H4 (cell line): Measurements from ENCODE around the gene EMC10. TPM values are rescaled to one million over a fixed set of nuclear protein-coding genes. Genes with fewer than 3 reads are reported as not detected.
A peak's percentile ranks its signal among the peaks of the same experiment; 100 is the strongest.

Experiments used
- DNase-seq: peaks from one replicate; pipeline ENCODE4 v3.0.0-alpha.2; 2015; ENCODE audit warnings: low spot score
- total RNA-seq: library from RNA; depleted of rRNA; stranded (reverse); fragments of >200 nt; shearing (Covaris generic); gene quantifications from 2 replicates; pipeline ENCODE4 v1.2.3, GENCODE V29; 2014

Gene EMC10
- total RNA-seq, 1 experiment from 2014 or later: 94.2 TPM

DNA sequence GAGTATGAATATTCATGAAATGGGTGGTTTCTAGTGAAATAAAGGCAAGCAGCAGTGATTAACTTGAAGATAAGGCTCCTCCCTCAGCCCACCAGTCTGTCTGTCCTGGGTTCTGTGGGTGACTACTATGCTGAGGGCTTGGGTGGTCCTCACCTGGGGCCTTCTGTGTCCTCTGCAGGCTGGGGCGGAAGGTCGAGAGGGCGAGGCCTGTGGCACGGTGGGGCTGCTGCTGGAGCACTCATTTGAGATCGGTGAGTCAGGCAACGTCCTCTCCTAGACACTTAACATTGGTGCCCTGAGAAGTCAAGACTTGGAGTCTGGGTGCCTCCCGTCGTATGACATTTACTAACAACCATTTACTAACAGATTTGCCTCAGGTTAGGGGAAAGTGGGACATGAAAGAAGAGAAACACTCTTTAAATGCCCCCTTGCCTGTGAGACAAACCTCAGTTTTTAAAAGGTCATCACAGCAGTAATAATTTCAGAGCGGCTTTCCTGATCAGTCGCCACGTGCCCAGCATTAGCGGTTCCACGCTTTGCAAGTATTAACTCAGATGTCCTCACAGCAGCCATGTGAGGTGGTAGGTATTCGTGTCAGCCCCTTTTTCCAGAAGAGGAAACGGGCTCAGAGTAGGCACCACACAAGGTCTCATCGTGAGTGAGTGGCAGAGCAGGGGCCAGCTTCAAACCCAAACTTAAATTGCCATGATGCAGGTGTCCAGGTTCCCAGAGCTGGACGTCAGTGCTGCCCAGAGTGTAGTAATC is 1.6 kb downstream of the EMC10 start:
- DNase-seq: no peak

DNA sequence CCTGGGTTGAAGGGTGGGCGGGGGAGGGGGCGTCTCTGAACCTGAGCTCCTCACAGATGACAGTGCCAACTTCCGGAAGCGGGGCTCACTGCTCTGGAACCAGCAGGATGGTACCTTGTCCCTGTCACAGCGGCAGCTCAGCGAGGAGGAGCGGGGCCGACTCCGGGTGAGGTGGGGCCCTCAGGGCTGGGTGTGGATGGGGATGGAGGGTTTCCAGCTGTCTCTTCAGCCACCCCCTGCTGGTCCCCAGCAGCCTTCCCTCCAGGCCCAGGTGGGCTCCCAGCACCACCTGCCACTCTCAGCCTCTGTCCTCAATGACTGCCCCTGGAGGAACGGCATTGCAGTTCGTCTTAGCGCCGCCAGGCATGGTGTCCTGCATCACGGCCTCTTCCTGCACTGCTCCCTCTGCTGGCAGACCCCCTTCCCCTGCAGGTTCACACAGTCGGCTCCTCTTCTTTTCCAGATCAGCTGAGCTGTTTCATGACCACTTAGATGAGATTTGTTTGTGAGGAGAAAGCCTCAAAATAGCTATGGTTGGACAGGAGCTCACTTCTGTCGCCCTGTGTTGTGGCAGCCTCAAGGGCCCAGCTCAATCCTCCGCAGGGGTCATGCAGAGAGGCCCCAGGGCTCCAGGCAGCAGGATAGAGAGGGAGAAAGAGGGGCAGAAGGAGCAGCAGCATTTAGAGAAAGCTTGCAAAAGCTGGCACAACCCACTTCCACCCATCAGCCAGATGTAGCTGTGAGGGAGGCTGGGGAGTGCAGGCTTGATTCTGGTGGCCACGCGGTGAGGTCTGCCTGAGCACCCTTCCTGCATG is 2.8 kb downstream of the EMC10 start:
- peak; percentile 73 for DNase-seq

DNA sequence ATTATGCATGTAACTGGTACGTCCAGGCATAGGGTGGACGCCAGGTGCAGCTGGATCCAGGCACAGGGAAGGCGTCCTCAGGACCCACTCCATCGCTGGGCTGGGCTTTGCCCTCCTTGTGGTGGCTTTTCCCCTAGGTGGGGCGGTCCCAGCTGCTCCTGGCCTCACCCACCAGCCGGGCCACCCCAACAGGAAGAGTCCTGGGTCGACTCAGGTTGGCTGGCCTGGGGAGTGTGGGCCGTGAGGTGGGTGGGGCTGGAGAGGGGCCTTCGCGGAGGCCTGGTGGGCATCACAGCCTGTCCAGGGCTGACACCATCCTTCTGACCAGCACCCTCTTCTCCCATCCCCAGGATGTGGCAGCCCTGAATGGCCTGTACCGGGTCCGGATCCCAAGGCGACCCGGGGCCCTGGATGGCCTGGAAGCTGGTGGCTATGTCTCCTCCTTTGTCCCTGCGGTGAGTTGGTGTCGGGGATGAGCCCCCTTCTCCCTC is 3.5 kb downstream of the EMC10 start:
- DNase-seq: no peak

DNA sequence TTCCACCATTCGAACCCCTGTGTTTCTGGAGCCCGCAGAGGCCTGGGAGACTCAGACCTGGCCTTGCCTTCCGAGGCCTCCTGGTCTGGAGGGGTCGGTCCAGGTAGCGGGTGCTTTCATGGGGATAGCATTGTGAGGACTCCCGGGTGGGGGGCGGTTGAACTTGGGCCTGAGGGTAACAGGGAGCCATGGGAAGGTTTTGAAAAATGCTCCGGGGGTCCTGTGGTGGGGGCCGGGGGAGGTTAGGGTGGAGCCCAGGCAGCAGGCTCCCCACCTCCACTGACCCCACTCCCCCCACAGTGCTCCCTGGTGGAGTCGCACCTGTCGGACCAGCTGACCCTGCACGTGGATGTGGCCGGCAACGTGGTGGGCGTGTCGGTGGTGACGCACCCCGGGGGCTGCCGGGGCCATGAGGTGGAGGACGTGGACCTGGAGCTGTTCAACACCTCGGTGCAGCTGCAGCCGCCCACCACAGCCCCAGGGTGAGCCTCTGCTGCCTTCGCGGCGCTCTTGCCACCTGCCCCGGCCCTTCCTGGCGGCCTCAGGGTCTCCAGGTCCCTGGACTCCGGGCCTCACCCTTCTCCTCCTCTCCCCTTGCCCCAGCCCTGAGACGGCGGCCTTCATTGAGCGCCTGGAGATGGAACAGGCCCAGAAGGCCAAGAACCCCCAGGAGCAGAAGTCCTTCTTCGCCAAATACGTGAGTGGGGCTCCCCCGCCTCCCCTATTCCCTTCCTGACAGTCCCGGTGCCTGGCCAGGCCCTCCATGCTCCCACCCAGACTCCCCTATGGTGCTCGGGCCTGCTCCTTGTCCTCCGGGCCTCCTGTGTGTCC is 4.2 kb downstream of the EMC10 start:
- no peak for DNase-seq

DNA sequence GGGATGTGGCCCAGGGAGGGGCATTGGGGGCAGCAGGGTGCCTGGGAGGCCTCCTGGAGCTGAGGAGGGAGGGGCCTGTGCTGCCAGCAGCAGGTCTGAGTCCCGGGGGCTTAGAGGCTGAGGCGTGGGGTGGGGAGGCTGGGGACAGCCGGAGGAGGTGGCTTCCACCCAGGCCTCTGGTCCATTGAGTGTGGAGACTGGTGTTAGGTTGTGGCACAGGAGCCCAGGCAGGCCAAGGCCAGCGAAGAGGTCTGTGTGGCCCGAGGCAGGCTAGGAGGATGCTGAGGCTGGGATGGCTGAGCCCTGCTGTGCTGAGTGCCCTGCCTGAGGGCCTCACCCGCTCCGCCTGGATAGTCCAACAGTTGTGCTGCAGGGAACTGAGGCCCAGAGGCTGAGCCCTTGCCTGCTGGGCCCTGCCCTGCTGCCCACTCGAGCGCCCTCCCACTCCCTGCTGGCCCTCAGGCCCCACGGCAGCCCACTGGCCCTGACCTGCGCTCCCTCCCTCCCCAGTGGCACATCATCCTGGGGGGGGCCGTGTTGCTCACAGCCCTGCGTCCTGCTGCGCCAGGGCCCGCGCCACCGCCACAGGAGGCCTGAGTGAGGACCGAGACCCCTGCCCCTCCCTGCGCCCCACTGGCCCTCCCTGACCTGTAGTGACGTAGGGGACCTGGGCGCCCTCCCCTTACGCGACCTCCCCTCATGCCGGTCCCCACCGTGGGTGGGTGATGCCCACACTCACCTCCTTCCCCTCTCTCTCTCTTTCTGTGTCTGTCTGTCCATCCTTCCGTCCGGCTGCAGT is 5.2 kb downstream of the EMC10 start:
- no peak for DNase-seq

DNA sequence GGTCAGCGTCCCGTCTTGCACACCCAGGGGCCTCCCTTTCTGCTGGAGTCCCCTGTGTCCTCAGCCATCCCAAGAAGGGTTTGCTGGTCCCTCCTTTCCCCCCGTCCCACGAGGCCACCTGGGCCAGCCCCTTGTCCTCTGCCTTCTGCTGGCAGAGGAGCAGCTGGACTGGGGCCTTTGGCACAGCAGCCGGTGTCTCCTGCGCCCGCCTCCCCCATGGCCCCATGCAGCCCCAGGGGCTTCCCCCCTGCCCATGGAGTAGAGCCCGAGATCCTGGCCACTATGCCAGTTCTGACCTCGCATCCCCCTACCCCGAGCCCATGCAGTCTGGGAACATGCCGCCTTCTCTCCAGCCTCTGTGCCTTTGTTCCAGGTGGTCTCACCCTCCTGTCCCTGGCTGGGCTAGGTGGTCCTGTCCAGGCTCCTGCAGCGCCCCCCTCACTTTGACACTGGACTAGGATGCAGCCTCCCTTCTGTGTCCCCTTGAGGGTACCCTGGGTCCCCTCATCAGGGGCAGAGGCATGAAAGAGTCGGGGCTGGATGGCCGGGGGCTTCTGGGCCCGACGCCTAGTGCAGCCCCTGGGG is 6.1 kb downstream of the EMC10 start:
- no peak for DNase-seq

DNA sequence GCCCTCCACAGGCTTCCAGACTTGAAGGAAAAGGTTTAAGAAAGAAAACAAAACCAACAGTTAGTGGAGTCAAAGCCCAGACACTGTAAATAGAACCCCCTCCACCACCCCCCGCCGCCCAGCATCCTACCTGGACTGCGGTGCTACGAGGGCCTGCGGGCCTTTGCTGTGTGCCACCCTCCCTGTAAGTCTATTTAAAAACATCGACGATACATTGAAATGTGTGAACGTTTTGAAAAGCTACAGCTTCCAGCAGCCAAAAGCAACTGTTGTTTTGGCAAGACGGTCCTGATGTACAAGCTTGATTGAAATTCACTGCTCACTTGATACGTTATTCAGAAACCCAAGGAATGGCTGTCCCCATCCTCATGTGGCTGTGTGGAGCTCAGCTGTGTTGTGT is 6.6 kb downstream of the EMC10 start:
- no peak for DNase-seq

DNA sequence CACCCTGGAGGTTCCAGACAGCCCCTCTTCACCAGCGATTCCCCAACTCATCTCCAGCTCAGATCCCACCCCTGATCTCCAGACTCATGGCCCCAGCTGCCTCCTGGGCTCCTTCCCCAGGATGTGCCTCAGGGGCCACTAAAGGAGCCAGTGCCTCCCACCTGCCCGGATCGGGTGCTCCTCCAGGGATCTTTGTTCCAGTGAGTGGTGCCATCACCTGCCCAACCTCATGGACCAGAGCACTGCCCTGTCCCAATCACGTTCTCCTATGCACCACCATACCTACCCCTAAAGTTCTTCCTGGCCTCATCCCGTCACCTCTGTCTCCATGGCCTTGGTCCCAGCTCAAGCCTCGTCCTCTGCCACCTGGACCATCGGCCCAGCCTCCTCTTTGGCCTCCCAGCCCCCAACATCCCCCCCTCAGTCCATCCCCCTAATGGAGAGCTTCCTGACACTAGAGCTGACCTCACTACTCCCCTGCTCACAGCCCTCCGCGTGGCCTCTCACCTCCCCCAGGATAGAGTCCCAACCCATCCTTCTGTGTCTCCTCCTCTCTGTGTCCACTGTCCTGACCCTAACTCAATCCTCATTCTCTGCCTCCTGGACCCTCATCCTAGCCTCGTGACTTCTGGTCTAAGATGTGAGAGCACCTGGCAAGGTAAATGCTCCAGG is 9.1 kb downstream of the EMC10 start:
- no peak for DNase-seq

DNA sequence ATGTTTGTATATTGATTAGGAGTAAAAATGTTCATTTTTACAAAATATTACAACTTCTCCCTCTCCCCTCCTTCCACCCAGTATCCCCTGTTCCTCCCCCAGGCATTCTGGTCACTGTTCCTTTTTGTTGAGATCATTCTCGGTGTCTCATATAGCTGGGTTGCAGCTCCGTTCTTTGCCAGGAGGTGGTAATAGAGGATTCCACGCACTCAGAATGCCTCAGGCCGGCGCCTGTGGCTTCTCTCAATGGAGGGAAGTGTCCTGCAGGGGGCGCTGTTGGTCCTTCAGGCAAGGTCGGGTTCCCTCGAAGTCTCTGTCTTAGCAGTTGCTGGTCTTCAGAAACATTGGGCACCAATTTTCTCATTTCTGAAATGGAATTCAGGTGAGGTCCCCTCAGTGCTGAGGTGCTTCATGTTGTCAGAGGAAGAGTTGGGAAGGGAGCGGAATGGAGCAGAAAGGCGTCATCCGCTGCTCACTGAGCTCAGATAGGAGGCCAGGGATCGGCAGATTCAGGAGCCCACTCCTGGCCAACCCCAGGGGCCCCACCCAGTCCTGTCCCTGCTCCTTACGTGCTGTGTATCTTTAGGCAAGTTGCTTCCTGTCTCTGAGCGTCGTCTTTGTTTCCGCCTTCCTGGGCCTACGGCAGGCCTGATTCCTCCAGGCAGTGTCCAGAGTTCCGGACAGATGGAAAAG is 10.7 kb downstream of the EMC10 start:
- peak; percentile 58 for DNase-seq

DNA sequence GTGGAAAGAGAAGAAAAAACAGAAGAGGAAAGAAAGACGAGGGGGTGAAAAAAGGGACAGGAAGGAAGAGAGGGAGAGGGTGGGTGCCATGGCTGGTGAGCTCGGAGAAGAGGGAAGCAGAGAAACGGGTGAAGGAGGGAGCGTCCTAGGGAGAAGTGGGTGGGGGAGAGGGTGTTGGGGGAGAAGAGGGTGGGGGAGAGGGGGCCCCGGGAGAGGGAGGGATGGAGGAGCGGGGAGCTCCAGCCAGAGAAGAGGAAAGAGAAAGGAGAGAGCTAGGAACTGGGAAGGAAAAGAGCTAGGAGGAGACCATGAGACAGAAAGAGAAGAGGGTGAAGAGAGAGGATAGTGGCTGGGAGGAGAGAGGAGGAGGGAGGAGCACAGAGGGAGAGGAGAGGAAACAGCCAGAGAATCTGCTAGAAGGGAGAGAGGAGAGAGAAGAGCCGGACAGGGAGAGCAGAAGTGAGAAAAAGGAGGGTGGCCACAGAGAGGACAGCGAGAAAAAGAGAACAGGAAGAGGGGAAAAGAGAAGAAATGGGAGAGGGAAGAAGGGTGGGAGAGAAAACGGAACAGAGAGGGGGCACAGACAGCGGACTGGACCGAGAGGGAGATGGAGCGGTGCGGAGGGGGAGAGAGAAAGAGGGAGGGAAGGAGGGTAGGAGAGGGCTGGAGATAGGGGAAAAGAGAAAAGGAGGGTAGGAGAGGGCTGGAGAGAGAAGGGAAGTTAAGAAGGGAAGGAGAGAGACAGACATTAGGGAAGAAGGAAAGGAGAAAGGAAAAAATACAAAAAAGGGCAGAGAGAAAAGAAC is 12.3 kb downstream of the EMC10 start:
- DNase-seq: no peak

DNA sequence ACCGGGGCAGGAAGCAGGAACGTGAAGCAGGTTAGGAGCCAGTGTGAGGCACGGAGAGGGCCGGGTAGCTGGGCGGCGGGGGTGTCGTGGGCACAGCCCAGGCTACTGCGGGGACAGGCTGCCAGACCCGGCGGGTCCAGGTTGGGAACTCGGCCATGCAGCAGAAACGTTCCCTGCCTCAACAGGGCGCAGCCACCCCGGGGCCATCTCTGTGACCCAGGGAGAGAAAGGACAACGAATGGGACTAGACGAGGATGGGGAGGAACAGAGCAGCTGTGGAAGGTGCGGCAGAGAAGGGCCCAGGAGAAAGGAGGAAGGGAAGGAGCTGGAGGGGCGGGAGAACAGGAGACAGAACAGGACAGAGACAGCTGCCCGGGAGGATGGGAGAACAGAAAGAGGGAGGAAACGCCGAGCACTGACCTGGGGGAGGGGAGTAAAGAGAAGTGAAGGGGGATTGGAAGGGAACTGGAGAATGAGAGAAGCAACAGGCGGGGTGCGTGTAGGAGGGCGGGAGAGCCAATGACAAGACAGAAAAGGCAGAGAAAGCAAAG is 13.2 kb downstream of the EMC10 start:
- DNase-seq: no peak

DNA sequence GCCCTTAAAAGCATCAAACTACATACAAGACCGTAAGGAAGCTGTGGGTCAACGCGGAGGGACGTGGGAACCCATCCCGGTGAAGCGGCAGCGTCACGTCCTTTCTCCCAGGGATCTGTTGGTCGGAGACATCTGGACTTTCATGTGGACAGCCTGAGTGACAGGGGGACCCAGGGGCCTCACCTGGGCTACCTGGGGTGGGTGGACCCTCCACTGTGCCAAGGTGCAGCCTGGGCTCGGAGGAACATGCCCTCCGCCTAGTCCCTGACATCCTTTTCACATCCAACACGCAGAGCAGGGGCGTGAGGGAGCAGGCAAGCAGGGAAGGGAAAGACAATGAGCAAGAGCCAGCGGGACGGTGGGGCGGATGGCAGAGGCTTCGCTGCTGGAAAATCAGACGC is 14.1 kb downstream of the EMC10 start:
- no peak for DNase-seq

DNA sequence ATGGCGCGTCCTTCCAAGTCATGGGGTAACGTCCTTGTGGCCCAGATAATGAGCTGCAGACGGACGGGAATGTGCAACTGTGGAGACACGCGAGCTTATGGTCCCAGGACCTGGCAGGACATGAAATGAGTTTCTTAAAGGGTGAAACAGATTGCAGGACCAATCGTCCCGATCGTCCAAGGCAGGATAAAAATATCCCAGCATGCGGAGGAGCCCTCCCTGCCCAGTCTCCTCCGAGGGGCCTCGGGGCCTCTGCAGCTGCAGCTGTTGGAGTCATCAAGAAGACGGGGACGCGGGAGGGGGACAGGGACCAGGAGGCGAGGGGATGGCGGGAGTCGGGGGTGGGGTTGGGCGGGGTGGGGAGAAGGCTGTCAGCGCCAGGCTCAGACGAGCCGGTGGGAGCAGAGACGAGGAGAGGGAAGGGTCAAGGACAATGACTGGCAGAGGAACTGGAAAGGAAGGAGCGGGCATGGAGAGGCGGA is 14.7 kb downstream of the EMC10 start:
- no peak for DNase-seq

DNA sequence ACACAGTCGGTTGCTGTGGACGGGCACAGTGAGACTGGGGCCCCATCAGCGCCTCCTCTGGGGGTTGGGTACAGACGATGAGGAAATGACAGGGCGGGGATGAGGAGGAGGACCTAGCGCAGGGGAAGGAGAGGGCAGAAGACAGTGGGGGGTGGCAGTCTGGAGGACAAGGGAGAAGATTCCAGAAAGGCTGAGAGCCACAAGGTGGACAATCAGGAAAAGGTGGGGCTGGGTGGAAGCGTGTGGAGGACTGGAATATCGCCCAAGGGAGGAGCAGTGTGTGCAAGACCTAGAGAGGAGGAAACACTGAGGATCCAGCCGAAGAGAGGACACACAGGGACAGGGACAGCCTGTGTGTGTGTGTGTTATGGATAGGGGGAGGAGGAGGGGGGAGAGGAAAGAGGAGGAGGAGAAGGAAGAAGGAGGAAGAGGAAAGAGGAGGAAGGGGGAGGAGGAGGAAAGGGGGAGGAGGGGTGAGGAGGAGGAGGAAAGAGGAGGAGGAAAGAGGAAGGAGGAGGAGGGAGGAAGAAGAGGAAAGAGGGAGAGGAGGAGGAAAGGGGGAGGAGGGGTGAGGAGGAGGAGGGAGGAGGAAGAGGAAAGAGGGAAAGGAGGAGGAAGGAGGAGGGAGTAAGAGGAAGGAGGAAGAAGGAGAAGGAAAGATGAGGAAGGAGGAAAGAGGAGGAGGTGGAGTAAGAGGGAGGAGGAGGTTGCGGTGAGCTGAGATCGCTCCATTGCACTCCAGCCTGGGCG is 16.2 kb downstream of the EMC10 start:
- no peak for DNase-seq

DNA sequence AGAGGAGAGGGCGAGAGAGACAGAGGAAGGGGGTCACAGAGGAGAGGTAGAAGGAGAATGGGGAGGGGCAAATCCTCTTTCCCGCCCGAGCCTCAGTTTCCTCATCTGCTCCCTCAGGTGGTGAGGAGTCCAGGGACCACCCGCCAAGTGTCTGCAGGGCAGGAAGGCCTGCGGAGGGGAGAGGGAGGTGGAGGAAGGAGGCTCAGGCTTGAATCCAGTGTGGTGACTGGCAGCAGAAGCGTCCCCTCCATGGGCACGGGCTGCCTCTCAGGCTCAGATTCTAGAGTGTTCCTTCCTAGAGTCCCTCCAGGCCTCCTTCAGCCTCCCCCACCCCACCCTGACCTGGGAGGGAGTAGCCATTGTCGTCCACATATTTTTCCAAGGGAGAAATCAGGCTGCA is 16.9 kb downstream of the EMC10 start:
- DNase-seq: no peak

DNA sequence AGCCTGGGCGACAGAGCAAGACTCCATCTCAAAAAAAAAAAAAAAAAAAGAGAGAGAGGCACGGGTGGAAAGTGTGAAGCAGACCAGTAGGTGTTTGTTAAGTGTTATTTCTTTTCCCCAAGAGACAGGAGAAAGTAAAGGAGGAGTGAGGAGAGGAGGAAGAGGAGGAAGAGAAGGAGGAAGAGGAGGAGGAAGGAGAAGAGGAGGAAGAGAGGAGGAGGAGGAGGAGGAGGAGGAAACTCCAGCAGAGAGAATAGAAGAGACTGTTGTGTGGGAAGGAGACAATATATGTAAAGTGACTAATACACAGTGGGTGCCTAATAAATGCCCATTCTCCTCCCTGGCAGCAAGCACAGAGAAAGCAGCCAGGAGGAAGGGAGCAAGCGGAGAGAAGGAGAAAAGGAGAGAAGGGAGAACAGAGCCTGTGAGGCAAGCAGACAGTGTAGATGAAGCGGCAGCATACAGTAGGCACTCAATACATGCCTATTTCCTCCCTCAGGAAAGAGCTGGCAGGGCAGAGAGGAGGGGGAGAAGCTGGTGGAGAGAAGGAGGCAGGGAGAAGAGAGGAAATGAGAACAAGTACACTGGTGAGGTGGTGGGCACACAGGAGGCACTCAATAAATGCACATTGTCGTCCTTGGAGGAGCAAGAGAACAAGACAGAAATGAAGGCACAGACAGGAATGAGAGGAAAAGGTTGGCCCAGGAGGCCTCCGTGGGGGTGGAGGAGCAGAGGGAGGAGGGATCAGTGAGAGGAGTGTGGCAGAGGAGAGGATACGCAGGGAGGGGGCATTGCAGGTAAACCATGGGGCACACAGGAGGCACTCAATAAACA is 18.1 kb downstream of the EMC10 start:
- no peak for DNase-seq

DNA sequence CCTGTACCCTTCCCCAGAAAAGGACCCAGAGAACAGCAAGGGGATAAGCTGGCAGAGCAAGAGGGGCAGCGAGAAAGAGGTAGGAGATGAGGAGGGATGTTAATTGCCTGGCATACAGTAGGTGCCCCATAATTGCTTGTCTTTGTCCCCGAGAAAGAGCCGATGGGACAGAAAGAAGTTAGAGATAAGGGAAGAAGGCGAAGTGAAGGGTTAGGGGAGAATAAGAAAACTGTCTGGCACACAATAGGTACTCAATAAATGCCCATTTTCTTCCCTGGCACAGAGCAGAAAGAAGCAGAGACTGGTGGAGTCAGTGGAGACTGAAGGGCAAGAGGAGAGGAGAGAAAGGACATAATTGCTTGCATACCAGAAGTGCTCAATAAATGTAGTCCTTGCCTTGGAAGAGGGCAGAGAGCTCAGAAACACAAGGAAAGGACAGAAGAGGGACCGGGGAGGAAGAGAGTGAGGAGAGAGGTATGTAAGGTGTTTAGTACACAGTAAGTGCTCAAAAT is 18.8 kb downstream of the EMC10 start:
- DNase-seq: no peak
